CD4-positive, alpha-beta T cell (primary cell): ENCODE data around the gene FXR1. TPM values are rescaled to one million over a fixed set of nuclear protein-coding genes. Genes with fewer than 3 reads are reported as not detected.
A peak's percentile ranks its signal among the peaks of the same experiment; 100 is the strongest.

Source experiments
- ATAC-seq: fragments of 200-7000 bp; cut with Tn5 transposase; one replicate; pipeline ENCODE4 v1.10.0; 2022; ENCODE audit warnings: mild to moderate bottlenecking; ENCODE audit not compliant: poor library complexity
- CTCF ChIA-PET: fragments of 350-600 bp; sonication (Branson Sonifier 250); formaldehyde crosslinking; loops from one replicate; lab custom pipeline; 2021; ENCODE audit warnings: antibody characterized with exemption, inconsistent platforms; lab: Charles Lee
- POLR2A ChIA-PET: fragments of 350-600 bp; sonication (Branson Sonifier 250); formaldehyde crosslinking; loops from one replicate; lab custom pipeline; 2021; ENCODE audit warnings: antibody characterized with exemption, inconsistent platforms; lab: Charles Lee
- DNase-seq, 14 experiments: peaks; one replicate each; pipeline ENCODE4 v3.0.0-alpha.2; 2013 to 2020; ENCODE audit warnings: mixed read lengths in 2 of 14
- H3K27ac ChIP-seq, 2 donors: one replicate each; pipeline versions ENCODE4 v1.5.1 to v1.7.0; 2013; ENCODE audit warnings: low read length in 2 of 2, low read depth in 1 of 2, mild to moderate bottlenecking in 1 of 2
- H3K27me3 ChIP-seq, 2 experiments: 1 replicate in 1 of 2; 2 replicates in 1 of 2; pipeline versions ENCODE4 v1.6.1 to v1.7.0; 2013; ENCODE audit warnings: low read length in 2 of 2, control low read depth in 1 of 2, mild to moderate bottlenecking in 1 of 2, moderate library complexity in 1 of 2; ENCODE audit not compliant: insufficient read depth in 2 of 2, control insufficient read depth in 1 of 2
- H3K36me3 ChIP-seq: one replicate; pipeline ENCODE4 v1.6.1; 2013; ENCODE audit warnings: low read length, control low read depth; ENCODE audit not compliant: insufficient read depth
- H3K4me1 ChIP-seq: one replicate; pipeline ENCODE4 v1.6.1; 2013; ENCODE audit warnings: low read length, control low read depth; ENCODE audit not compliant: insufficient read depth
- H3K4me3 ChIP-seq: one replicate; pipeline ENCODE4 v1.5.1; 2013; ENCODE audit warnings: mild to moderate bottlenecking, low read length, moderate library complexity
- H3K9me3 ChIP-seq, 2 experiments: 1 replicate in 1 of 2; 2 replicates in 1 of 2; pipeline versions ENCODE4 v1.6.1 to v1.7.0; 2013; ENCODE audit warnings: low read length in 2 of 2, mild to moderate bottlenecking in 2 of 2, control low read depth in 1 of 2, moderate library complexity in 1 of 2; ENCODE audit not compliant: control insufficient read depth in 1 of 2, insufficient read depth in 1 of 2
- H3K27ac Mint-ChIP-seq: one replicate; pipeline ENCODE4 v1.8.0; 2020; ENCODE audit warnings: mixed read lengths
- H3K27me3 Mint-ChIP-seq: one replicate; pipeline ENCODE4 v1.8.0; 2021; ENCODE audit warnings: mixed read lengths
- H3K36me3 Mint-ChIP-seq: one replicate; pipeline ENCODE4 v1.8.0; 2021; ENCODE audit warnings: low read depth, mixed read lengths
- H3K4me1 Mint-ChIP-seq: one replicate; pipeline ENCODE4 v1.8.0; 2021; ENCODE audit warnings: low read depth, mixed read lengths
- H3K4me3 Mint-ChIP-seq: one replicate; pipeline ENCODE4 v1.8.0; 2020; ENCODE audit warnings: mild to moderate bottlenecking, mixed read lengths
- H3K9me3 Mint-ChIP-seq: one replicate; pipeline ENCODE4 v1.8.0; 2020; ENCODE audit warnings: mixed read lengths
- CTCF ChIP-seq: fragments of 200-600 bp; IDR thresholded peaks from one replicate; pipeline ENCODE4 v1.8.0; 2022; ENCODE audit warnings: antibody characterized with exemption, mild to moderate bottlenecking
- intact Hi-C, 2 experiments: fragments of 100-400 bp; cut with DNase I in 1 of 2; cut with micrococcal nuclease in 1 of 2; formaldehyde crosslinking; loops; one replicate each; pipeline versions ENCODE4 v1.15.1 to v1.9.0; 2023 to 2025; cut with DNase I, micrococcal nuclease
- total RNA-seq, 174 experiments: library from RNA in 2 of 174; stranded (reverse) in 2 of 174; gene quantifications; one replicate each; pipeline ENCODE4 v1.2.3 and lab custom pipeline; 2021 to 2026

Gene FXR1
- total RNA-seq, 2 experiments from 2014 or later = 172 to 174 TPM

DNA sequence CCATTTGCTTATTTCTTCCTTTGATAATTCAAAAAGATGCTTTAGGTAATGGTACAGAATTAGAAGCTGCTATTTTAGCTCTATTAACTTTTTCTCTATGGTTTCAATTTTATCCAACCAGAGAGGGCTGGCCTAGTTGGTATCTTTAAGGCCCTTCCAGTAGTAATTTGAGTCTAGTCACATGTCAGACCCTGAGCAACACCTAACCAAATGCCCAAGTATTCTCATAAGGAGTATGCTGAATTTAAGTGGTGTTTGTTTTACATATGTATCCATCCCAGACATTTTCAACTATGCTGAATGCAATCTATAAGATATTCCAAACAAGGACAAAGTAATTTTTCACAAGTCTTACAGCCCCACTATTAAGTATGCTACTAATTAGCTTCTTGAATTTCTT, 67.5 kb downstream of the FXR1 start:
- Histone ChIP-seq H3K27me3 (no peaks in the 10 kb centered on the region), H3K9me3 (no peaks in the 10 kb centered on the region), H3K4me3 (no peak overlapping the region), H3K27ac (no peak overlapping the region), H3K4me1 (no peaks in the 10 kb centered on the region), H3K36me3 (peaks cover 47% of the 10 kb centered on the region)
- H3K4me3 Mint-ChIP-seq = no peak overlapping the region
- no peak for TF ChIP-seq CTCF
- H3K4me1 Mint-ChIP-seq = peaks cover 17% of the 10 kb centered on the region
- no peaks in the 10 kb centered on the region for H3K27me3 Mint-ChIP-seq
- H3K9me3 Mint-ChIP-seq = no peaks in the 10 kb centered on the region
- ChIA-PET POLR2A (interaction anchor here (0.9 kb wide), 1 partner anchor 9 kb away, joined by 3 read pairs; the partner anchor contains the start of gene DNAJC19), CTCF (interaction anchor here (1.1 to 1.9 kb wide), 2 partner anchors 67 to 68 kb away, joined by 3 to 4 read pairs; partner anchors contain the start of gene FXR1)
- ATAC-seq (no peak), DNase-seq (no peak)
- H3K27ac Mint-ChIP-seq = peak overlapping the region; percentile 45
- intact Hi-C loops = loop anchor here in 1 of 2 experiments (5.0 kb wide), 1 partner anchor 58 kb away; no protein-coding TSS in a partner anchor
- peaks cover 86% of the 10 kb centered on the region for H3K36me3 Mint-ChIP-seq

DNA sequence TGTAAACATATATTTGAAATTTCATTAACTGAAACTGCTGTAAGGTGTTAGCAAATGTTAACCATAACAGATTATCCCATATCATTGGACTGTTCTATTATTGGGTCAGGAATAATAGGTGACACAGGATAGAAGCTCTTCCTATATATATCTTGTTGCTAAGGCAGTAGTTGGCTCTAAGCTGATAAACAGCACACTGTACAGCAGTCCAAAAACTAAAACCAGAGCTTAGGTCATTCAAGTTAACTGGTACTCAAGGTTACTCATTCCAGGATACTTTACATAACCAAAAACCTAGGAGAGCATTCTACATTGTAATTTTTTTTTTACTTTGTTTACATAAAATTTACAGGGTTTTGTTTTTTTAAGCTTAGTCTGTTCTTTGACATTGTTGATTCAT, 68.1 kb downstream of the FXR1 start:
- intact Hi-C loops = no loop called here
- H3K27ac ChIP-seq = no peak overlapping the region
- peaks cover 45% of the 10 kb centered on the region for H3K36me3 ChIP-seq
- DNase-seq (no peak), ATAC-seq (no peak)
- ChIA-PET CTCF (interaction anchor here (1.1 to 1.9 kb wide), 3 partner anchors 68 to 69 kb away, joined by 3 to 4 read pairs (median 3); partner anchors contain the start of gene FXR1), POLR2A (interaction anchor here (0.9 kb wide), 1 partner anchor 9 kb away, joined by 3 read pairs; the partner anchor contains the start of gene DNAJC19)
- peaks cover 88% of the 10 kb centered on the region for H3K36me3 Mint-ChIP-seq
- H3K4me3 ChIP-seq = no peak overlapping the region
- H3K4me1 ChIP-seq = no peaks in the 10 kb centered on the region
- H3K4me1 Mint-ChIP-seq = peaks cover 17% of the 10 kb centered on the region
- H3K4me3 Mint-ChIP-seq = no peak overlapping the region
- H3K27me3 ChIP-seq = no peaks in the 10 kb centered on the region
- peak overlapping the region; percentile 45 for H3K27ac Mint-ChIP-seq
- H3K27me3 Mint-ChIP-seq = no peaks in the 10 kb centered on the region
- no peaks in the 10 kb centered on the region for H3K9me3 ChIP-seq
- no peaks in the 10 kb centered on the region for H3K9me3 Mint-ChIP-seq
- no peak for TF ChIP-seq CTCF

- Mint-ChIP-seq H3K4me1 (peaks cover 21% of the 10 kb centered on the region), H3K27me3 (no peaks in the 10 kb centered on the region), H3K27ac (peak overlapping the region; percentile 45), H3K9me3 (no peaks in the 10 kb centered on the region), H3K4me3 (no peak overlapping the region), H3K36me3 (peaks cover 88% of the 10 kb centered on the region)
- Histone ChIP-seq H3K27me3 (no peaks in the 10 kb centered on the region), H3K36me3 (peaks cover 44% of the 10 kb centered on the region), H3K4me1 (no peaks in the 10 kb centered on the region), H3K27ac (no peak overlapping the region), H3K4me3 (no peak overlapping the region), H3K9me3 (no peaks in the 10 kb centered on the region)
- intact Hi-C loops = no loop called here
- no peak for TF ChIP-seq CTCF
- ATAC-seq (no peak), DNase-seq (no peak)
- ChIA-PET POLR2A (no interaction called here), CTCF (interaction anchor here (1.5 kb wide), 1 partner anchor 70 kb away, joined by 3 read pairs; no protein-coding TSS in a partner anchor)
Measured at GRCh38 chr3:180981912-180982311, 69.4 kb downstream of the FXR1 start.
